ENCODE measurements around the gene TNNT3.

- TF ChIP-seq CTCF (IDR thresholded peaks at IDR 0.05) = no peak
- TF ChIP-seq RNF2 (IDR thresholded peaks at IDR 0.05; ENCODE audit: borderline replicate concordance, low read depth) = no peak
- TF ChIP-seq POLR2A (IDR thresholded peaks at IDR 0.05; ENCODE audit: low read length) = no peak
- TF ChIP-seq USF2 (IDR thresholded peaks at IDR 0.05) = no peak
- no peak for TF ChIP-seq MAX (IDR thresholded peaks at IDR 0.05)
- TF ChIP-seq CEBPB (IDR thresholded peaks at IDR 0.05) = no peak
Measured at GRCh38 chr11:1933416-1934334, 14.2 kb downstream of the TNNT3 start.
